HEK293 (cell line): ENCODE measurements around the gene SLC37A3.

Experiments
- CTCF ChIA-PET: fragments of 350-600 bp; formaldehyde crosslinking; extraction: SDS; loops from one replicate; lab custom pipeline; 2021; ENCODE audit warnings: antibody characterized with exemption; lab: Yijun Ruan, JAX
- POLR2A ChIA-PET: fragments of 300-600 bp; formaldehyde crosslinking; extraction: SDS; loops from one replicate; lab custom pipeline; 2020; ENCODE audit warnings: antibody characterized with exemption, inconsistent platforms; lab: Yijun Ruan, JAX
- H3K27ac ChIP-seq: fragments of 200-500 bp; sonication (Bioruptor generic); 2 replicates; pipeline ENCODE4 v1.5.1; 2014; ENCODE audit warnings: low read depth, low read length, control low read depth, inconsistent platforms; ENCODE audit errors: extremely low read depth
- H3K36me3 ChIP-seq, 2 experiments: fragments of 200-500 bp in 1 of 2; sonication (Bioruptor generic) in 1 of 2; 1 replicate in 1 of 2; 2 replicates in 1 of 2; pipeline ENCODE4 v1.5.1; 2014 to 2017; ENCODE audit warnings: inconsistent platforms in 2 of 2, low read length in 2 of 2; ENCODE audit not compliant: control insufficient read depth in 2 of 2, insufficient read depth in 1 of 2
- H3K4me1 ChIP-seq: fragments of 200-500 bp; sonication (Bioruptor generic); 2 replicates; pipeline ENCODE4 v1.5.1; 2014; ENCODE audit warnings: mild to moderate bottlenecking, low read length, inconsistent platforms; ENCODE audit not compliant: control insufficient read depth, insufficient read depth
- H3K4me3 ChIP-seq: 2 replicates; pipeline ENCODE4 v1.5.1; 2011; ENCODE audit warnings: low read depth, mild to moderate bottlenecking, control low read depth, low read length, moderate library complexity
- H3K9me3 ChIP-seq: fragments of 200-500 bp; sonication (Bioruptor generic); 2 replicates; pipeline ENCODE4 v1.5.1; 2014; ENCODE audit warnings: low read depth, low read length, inconsistent platforms; ENCODE audit not compliant: control insufficient read depth, insufficient read depth
- BCL11A ChIP-seq: fragments of 450-650 bp; formaldehyde crosslinking; IDR thresholded peaks from 2 replicates; pipeline ENCODE4 v1.5.1; 2016; ENCODE audit warnings: low read depth, missing biosample characterization, missing genetic modification characterization
- GLIS2 ChIP-seq: fragments of 450-650 bp; formaldehyde crosslinking; IDR thresholded peaks from 2 replicates; pipeline ENCODE4 v1.5.1; 2016; ENCODE audit warnings: missing biosample characterization, missing genetic modification characterization
- SCRT1 ChIP-seq: fragments of 450-650 bp; formaldehyde crosslinking; IDR thresholded peaks from 2 replicates; pipeline ENCODE4 v1.5.1; 2016; ENCODE audit warnings: missing biosample characterization, missing genetic modification characterization, borderline replicate concordance
- SP2 ChIP-seq: fragments of 450-650 bp; formaldehyde crosslinking; IDR thresholded peaks from 2 replicates; pipeline ENCODE4 v1.5.1; 2016; ENCODE audit warnings: missing biosample characterization, missing genetic modification characterization
- WT1 ChIP-seq: fragments of 450-650 bp; formaldehyde crosslinking; IDR thresholded peaks from 2 replicates; pipeline ENCODE4 v1.5.1; 2016; ENCODE audit warnings: missing biosample characterization, missing genetic modification characterization
- ZBTB1 ChIP-seq: fragments of 450-650 bp; formaldehyde crosslinking; IDR thresholded peaks from 2 replicates; pipeline ENCODE4 v1.5.1; 2016; ENCODE audit warnings: missing biosample characterization, missing genetic modification characterization
- ZNF214 ChIP-seq: fragments of 450-650 bp; formaldehyde crosslinking; IDR thresholded peaks from 2 replicates; pipeline ENCODE4 v1.5.1; 2017; ENCODE audit warnings: missing biosample characterization, mild to moderate bottlenecking, missing genetic modification characterization, borderline replicate concordance
- ZNF223 ChIP-seq: fragments of 450-650 bp; formaldehyde crosslinking; IDR thresholded peaks from 2 replicates; pipeline ENCODE4 v1.5.1; 2016; ENCODE audit warnings: missing biosample characterization, missing genetic modification characterization
- ZNF248 ChIP-seq: fragments of 450-650 bp; formaldehyde crosslinking; IDR thresholded peaks from 2 replicates; pipeline ENCODE4 v1.5.1; 2017; ENCODE audit warnings: missing biosample characterization, missing genetic modification characterization
- ZNF324 ChIP-seq: fragments of 450-650 bp; formaldehyde crosslinking; IDR thresholded peaks from 2 replicates; pipeline ENCODE4 v1.5.1; 2016; ENCODE audit warnings: missing biosample characterization, missing genetic modification characterization
- ZNF394 ChIP-seq: fragments of 450-650 bp; formaldehyde crosslinking; IDR thresholded peaks from 2 replicates; pipeline ENCODE4 v1.5.1; 2016; ENCODE audit warnings: missing biosample characterization, missing genetic modification characterization, mild to moderate bottlenecking, moderate library complexity, borderline replicate concordance
- ZNF423 ChIP-seq: fragments of 450-650 bp; formaldehyde crosslinking; IDR thresholded peaks from 2 replicates; pipeline ENCODE4 v1.5.1; 2016; ENCODE audit warnings: missing biosample characterization, missing genetic modification characterization
- ZNF521 ChIP-seq: fragments of 450-650 bp; formaldehyde crosslinking; IDR thresholded peaks from 2 replicates; pipeline ENCODE4 v1.5.1; 2017; ENCODE audit warnings: missing biosample characterization, mild to moderate bottlenecking, missing genetic modification characterization
- ZNF544 ChIP-seq: fragments of 450-650 bp; formaldehyde crosslinking; IDR thresholded peaks from 2 replicates; pipeline ENCODE4 v1.5.0; 2017; ENCODE audit warnings: missing biosample characterization, missing genetic modification characterization
- ZNF558 ChIP-seq: fragments of 450-650 bp; formaldehyde crosslinking; IDR thresholded peaks from 2 replicates; pipeline ENCODE4 v1.5.1; 2016; ENCODE audit warnings: missing biosample characterization, missing genetic modification characterization
- ZNF600 ChIP-seq: fragments of 450-650 bp; formaldehyde crosslinking; IDR thresholded peaks from 2 replicates; pipeline ENCODE4 v1.5.1; 2016; ENCODE audit warnings: missing biosample characterization, missing genetic modification characterization
- ZNF654 ChIP-seq: fragments of 450-650 bp; formaldehyde crosslinking; IDR thresholded peaks from 2 replicates; pipeline ENCODE4 v1.5.1; 2016; ENCODE audit warnings: low read depth, missing biosample characterization, missing genetic modification characterization
- ZNF701 ChIP-seq: fragments of 450-650 bp; formaldehyde crosslinking; IDR thresholded peaks from 2 replicates; pipeline ENCODE4 v1.5.1; 2016; ENCODE audit warnings: missing biosample characterization, missing genetic modification characterization
- ZNF768 ChIP-seq: fragments of 450-650 bp; formaldehyde crosslinking; IDR thresholded peaks from 2 replicates; pipeline ENCODE4 v1.5.1; 2018; ENCODE audit warnings: missing biosample characterization, mild to moderate bottlenecking, missing genetic modification characterization
- ZNF843 ChIP-seq: fragments of 450-650 bp; formaldehyde crosslinking; IDR thresholded peaks from 2 replicates; pipeline ENCODE4 v1.5.1; 2016; ENCODE audit warnings: missing biosample characterization, missing genetic modification characterization
- TF ChIP-seq, protein P1 (sequence below): fragments of 450-650 bp; formaldehyde crosslinking; IDR thresholded peaks from 2 replicates; pipeline ENCODE4 v1.5.1; 2016; ENCODE audit warnings: missing biosample characterization, missing genetic modification characterization
- TF ChIP-seq, protein P2 (sequence below): fragments of 450-650 bp; formaldehyde crosslinking; IDR thresholded peaks from 2 replicates; pipeline ENCODE4 v1.5.1; 2016; ENCODE audit warnings: missing biosample characterization, missing genetic modification characterization, borderline replicate concordance
- TF ChIP-seq, protein P3 (sequence below): fragments of 450-650 bp; formaldehyde crosslinking; optimal IDR thresholded peaks from 2 replicates; pipeline ENCODE3; 2016; ENCODE audit warnings: missing biosample characterization, mild to moderate bottlenecking, missing genetic modification characterization
- TF ChIP-seq, protein P4 (sequence below): fragments of 450-650 bp; formaldehyde crosslinking; IDR thresholded peaks from 2 replicates; pipeline ENCODE4 v1.5.1; 2017; ENCODE audit warnings: missing biosample characterization, missing genetic modification characterization
- TF ChIP-seq, protein P5 (sequence below): fragments of 450-650 bp; formaldehyde crosslinking; IDR thresholded peaks from 2 replicates; pipeline ENCODE4 v1.5.1; 2016; ENCODE audit warnings: missing biosample characterization, missing genetic modification characterization

The SLC37A3 gene

DNA sequence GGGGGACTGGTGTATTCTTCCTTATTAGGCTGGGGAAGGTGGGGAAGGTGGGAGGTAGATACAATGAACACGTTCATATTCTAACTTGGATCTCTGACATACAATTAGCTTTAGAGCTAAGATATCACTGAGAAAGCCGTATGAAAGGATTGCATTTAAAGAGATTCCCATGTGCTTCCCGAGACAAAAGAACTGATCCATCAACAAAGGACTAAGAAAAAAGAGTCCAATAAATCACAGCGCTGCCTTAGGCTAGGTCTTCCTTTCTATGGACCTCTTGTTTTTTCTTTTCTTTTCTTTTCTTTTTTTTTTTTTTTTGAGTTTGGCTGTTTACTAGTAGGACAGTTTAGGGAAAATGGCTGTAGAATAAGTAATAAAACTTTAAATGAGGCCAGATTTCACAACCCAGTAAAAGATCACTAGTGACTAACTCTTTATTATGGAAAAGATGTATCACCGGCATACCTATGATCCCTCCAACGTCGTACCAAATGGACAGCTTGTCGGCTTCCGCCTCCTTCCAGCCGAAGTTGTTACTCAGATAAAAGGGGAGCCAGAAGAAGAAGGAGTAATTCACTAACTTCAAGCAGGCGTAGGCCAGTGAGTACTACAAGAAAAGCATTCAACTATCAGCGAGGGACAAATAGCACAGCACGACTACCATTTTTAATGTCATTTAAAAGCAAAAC lies 50.0 kb downstream of the SLC37A3 start:
- peaks cover 0 to 90% of the 10 kb centered on the region in 2 experiments; a peak in 2 of 3 replicates for H3K36me3 ChIP-seq
- no peaks in the 10 kb centered on the region for H3K4me1 ChIP-seq
- ChIA-PET CTCF (interaction anchor here (1.1 kb wide), 1 partner anchor 8 kb away, joined by 3 read pairs; no protein-coding TSS in a partner anchor), POLR2A (no interaction called here)
- TF ChIP-seq ZNF701 (tag by site-specific recombination) (no peak), ZNF394 (tag by site-specific recombination) (no peak), ZNF223 (tag by site-specific recombination) (no peak), ZBTB1 (tag by site-specific recombination) (no peak), ZNF843 (tag by site-specific recombination) (no peak), ZNF768 (tag by site-specific recombination) (no peak), SCRT1 (tag by site-specific recombination) (no peak), ZNF324 (tag by site-specific recombination) (no peak), ZNF248 (no peak), ZNF654 (tag by site-specific recombination) (no peak), ZNF521 (no peak), WT1 (no peak), SP2 (tag by site-specific recombination) (no peak), ZNF423 (tag by site-specific recombination) (no peak), ZNF600 (no peak), ZNF558 (tag by site-specific recombination) (no peak)
- TF ChIP-seq, protein P1, sequence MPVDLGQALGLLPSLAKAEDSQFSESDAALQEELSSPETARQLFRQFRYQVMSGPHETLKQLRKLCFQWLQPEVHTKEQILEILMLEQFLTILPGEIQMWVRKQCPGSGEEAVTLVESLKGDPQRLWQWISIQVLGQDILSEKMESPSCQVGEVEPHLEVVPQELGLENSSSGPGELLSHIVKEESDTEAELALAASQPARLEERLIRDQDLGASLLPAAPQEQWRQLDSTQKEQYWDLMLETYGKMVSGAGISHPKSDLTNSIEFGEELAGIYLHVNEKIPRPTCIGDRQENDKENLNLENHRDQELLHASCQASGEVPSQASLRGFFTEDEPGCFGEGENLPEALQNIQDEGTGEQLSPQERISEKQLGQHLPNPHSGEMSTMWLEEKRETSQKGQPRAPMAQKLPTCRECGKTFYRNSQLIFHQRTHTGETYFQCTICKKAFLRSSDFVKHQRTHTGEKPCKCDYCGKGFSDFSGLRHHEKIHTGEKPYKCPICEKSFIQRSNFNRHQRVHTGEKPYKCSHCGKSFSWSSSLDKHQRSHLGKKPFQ (tag by site-specific recombination): no peak
- TF ChIP-seq, protein P2, sequence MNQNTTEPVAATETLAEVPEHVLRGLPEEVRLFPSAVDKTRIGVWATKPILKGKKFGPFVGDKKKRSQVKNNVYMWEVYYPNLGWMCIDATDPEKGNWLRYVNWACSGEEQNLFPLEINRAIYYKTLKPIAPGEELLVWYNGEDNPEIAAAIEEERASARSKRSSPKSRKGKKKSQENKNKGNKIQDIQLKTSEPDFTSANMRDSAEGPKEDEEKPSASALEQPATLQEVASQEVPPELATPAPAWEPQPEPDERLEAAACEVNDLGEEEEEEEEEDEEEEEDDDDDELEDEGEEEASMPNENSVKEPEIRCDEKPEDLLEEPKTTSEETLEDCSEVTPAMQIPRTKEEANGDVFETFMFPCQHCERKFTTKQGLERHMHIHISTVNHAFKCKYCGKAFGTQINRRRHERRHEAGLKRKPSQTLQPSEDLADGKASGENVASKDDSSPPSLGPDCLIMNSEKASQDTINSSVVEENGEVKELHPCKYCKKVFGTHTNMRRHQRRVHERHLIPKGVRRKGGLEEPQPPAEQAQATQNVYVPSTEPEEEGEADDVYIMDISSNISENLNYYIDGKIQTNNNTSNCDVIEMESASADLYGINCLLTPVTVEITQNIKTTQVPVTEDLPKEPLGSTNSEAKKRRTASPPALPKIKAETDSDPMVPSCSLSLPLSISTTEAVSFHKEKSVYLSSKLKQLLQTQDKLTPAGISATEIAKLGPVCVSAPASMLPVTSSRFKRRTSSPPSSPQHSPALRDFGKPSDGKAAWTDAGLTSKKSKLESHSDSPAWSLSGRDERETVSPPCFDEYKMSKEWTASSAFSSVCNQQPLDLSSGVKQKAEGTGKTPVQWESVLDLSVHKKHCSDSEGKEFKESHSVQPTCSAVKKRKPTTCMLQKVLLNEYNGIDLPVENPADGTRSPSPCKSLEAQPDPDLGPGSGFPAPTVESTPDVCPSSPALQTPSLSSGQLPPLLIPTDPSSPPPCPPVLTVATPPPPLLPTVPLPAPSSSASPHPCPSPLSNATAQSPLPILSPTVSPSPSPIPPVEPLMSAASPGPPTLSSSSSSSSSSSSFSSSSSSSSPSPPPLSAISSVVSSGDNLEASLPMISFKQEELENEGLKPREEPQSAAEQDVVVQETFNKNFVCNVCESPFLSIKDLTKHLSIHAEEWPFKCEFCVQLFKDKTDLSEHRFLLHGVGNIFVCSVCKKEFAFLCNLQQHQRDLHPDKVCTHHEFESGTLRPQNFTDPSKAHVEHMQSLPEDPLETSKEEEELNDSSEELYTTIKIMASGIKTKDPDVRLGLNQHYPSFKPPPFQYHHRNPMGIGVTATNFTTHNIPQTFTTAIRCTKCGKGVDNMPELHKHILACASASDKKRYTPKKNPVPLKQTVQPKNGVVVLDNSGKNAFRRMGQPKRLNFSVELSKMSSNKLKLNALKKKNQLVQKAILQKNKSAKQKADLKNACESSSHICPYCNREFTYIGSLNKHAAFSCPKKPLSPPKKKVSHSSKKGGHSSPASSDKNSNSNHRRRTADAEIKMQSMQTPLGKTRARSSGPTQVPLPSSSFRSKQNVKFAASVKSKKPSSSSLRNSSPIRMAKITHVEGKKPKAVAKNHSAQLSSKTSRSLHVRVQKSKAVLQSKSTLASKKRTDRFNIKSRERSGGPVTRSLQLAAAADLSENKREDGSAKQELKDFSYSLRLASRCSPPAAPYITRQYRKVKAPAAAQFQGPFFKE: no peak
- H3K9me3 ChIP-seq: no peaks in the 10 kb centered on the region
- H3K27ac ChIP-seq: no peak overlapping the region
- H3K4me3 ChIP-seq: no peak overlapping the region

DNA sequence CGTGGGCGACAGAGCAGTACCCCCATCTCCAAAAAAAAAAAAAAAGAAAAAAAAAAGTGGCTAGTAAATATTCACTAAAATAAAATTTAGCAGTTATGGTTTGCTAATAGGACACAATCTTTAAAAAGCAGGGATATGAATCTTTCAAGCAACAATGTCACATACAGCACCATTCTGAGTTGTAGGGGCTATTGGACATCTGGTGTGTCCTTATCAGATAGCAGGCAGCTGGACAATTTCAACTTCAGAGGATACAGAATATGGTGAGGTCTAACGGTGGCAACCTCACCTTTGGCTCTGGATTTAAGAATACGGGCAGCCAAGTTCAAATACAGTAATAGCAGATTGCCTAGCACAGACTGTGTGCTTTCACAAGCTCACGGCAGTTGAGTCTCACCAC lies 51.1 kb downstream of the SLC37A3 start:
- Histone ChIP-seq H3K9me3 (no peaks in the 10 kb centered on the region), H3K36me3 (peaks cover 0 to 90% of the 10 kb centered on the region in 2 experiments; a peak in 2 of 3 replicates), H3K27ac (no peak overlapping the region), H3K4me3 (no peak overlapping the region), H3K4me1 (no peaks in the 10 kb centered on the region)
- POLR2A ChIA-PET: no interaction called here
- CTCF ChIA-PET: no interaction called here
- TF ChIP-seq GLIS2 (tag by site-specific recombination) (no peak), ZNF214 (tag by site-specific recombination) (no peak), ZNF423 (tag by site-specific recombination) (no peak), ZNF701 (tag by site-specific recombination) (no peak), BCL11A (tag by site-specific recombination) (no peak), ZNF600 (no peak), ZNF544 (tag by site-specific recombination) (no peak)
- TF ChIP-seq, protein P3, sequence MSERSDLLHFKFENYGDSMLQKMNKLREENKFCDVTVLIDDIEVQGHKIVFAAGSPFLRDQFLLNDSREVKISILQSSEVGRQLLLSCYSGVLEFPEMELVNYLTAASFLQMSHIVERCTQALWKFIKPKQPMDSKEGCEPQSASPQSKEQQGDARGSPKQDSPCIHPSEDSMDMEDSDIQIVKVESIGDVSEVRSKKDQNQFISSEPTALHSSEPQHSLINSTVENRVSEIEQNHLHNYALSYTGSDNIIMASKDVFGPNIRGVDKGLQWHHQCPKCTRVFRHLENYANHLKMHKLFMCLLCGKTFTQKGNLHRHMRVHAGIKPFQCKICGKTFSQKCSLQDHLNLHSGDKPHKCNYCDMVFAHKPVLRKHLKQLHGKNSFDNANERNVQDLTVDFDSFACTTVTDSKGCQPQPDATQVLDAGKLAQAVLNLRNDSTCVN: no peak
- TF ChIP-seq, protein P4, sequence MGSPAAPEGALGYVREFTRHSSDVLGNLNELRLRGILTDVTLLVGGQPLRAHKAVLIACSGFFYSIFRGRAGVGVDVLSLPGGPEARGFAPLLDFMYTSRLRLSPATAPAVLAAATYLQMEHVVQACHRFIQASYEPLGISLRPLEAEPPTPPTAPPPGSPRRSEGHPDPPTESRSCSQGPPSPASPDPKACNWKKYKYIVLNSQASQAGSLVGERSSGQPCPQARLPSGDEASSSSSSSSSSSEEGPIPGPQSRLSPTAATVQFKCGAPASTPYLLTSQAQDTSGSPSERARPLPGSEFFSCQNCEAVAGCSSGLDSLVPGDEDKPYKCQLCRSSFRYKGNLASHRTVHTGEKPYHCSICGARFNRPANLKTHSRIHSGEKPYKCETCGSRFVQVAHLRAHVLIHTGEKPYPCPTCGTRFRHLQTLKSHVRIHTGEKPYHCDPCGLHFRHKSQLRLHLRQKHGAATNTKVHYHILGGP: no peak
- TF ChIP-seq, protein P5, sequence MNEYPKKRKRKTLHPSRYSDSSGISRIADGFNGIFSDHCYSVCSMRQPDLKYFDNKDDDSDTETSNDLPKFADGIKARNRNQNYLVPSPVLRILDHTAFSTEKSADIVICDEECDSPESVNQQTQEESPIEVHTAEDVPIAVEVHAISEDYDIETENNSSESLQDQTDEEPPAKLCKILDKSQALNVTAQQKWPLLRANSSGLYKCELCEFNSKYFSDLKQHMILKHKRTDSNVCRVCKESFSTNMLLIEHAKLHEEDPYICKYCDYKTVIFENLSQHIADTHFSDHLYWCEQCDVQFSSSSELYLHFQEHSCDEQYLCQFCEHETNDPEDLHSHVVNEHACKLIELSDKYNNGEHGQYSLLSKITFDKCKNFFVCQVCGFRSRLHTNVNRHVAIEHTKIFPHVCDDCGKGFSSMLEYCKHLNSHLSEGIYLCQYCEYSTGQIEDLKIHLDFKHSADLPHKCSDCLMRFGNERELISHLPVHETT (tag by site-specific recombination): no peak
